Astrocyte of the cerebellum (primary cell): ENCODE measurements around the gene GPR6.

Source experiments
- DNase-seq: peaks from one replicate; pipeline ENCODE4 v3.0.0-alpha.2; 2011; ENCODE audit warnings: low read depth
- H3K4me3 ChIP-seq: 2 replicates; pipeline ENCODE4 v1.5.1; 2011; ENCODE audit warnings: mild to moderate bottlenecking, low read depth, low read length, moderate library complexity
- in situ Hi-C: cut with HindIII; loops from 2 replicates; pipeline ENCODE4 v1.10.0; 2017; ENCODE audit warnings: low sequenced_read_pairs
- TF ChIP-seq, protein P1 (sequence below): IDR thresholded peaks from 2 replicates; pipeline ENCODE4 v1.5.1; 2012; ENCODE audit warnings: low read length, low read depth, moderate library complexity, mild to moderate bottlenecking; ENCODE audit errors: missing control alignments

GPR6 gene

DNA sequence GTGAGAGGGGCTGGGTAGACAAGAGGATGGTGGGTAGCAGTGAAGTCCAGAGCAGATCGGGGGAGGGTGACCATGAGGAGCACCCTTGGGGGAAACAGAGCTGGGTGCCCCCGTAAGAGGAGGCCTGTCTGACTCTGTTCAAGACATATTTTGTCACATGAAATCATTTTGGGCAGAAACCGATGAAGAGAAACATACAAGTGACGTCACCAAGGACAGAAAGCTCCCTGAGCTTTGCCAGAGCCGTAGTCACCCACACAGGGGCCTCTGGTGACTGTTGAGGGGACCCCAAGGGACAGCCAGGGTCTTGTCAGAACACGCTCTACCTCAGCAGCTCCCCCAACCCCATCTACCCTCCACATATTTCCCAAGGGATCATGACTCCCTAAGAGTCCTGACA, 39.2 kb downstream of the GPR6 start:
- DNase-seq, result no peak
- in situ Hi-C loops, result no loop called here
- TF ChIP-seq, protein P1, sequence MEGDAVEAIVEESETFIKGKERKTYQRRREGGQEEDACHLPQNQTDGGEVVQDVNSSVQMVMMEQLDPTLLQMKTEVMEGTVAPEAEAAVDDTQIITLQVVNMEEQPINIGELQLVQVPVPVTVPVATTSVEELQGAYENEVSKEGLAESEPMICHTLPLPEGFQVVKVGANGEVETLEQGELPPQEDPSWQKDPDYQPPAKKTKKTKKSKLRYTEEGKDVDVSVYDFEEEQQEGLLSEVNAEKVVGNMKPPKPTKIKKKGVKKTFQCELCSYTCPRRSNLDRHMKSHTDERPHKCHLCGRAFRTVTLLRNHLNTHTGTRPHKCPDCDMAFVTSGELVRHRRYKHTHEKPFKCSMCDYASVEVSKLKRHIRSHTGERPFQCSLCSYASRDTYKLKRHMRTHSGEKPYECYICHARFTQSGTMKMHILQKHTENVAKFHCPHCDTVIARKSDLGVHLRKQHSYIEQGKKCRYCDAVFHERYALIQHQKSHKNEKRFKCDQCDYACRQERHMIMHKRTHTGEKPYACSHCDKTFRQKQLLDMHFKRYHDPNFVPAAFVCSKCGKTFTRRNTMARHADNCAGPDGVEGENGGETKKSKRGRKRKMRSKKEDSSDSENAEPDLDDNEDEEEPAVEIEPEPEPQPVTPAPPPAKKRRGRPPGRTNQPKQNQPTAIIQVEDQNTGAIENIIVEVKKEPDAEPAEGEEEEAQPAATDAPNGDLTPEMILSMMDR, result no peak
- no peak overlapping the region for H3K4me3 ChIP-seq

DNA sequence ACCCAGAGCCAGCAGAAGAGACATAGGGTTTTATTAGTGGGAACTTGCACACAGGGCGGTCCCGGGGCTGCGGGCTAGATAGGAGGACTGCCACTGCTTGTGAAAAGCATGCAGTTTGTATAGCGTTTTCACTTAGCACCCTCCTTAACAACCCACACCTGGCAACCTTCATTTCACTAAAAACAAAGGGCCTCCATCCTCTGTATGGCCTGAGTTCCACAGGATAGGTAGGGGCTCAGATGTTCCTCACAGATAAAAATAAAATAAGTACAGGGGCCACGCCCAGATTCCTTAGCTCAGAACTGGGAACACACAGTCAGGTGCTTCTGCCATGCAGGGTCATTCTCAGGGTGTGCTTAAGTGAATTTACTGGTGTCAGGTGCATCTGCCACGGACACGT, 39.8 kb downstream of the GPR6 start:
- TF ChIP-seq, protein P1, result no peak
- DNase-seq, result no peak
- H3K4me3 ChIP-seq, result no peak overlapping the region
- in situ Hi-C loops, result no loop called here

DNA sequence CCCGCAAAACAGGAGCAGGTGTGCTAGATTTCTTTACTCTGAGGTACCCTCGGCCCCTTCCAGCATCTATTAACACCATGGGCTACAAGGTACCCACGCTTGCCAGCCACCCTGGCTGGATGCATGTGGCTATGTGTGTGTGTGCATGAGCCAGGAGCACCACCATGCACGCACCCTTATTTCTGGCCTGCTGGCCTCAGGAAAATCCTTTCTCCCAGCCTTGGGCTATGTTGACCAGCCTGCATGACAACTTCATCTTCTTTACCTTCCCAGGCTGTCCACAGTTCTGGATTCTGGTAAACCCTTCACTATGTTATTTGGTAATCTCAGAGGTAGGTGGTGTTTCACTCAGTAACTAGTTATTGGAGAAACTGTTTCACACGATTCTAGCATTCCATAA, 40.4 kb downstream of the GPR6 start:
- H3K4me3 ChIP-seq, result no peak overlapping the region
- no peak for DNase-seq
- in situ Hi-C loops, result no loop called here
- TF ChIP-seq, protein P1, result no peak

DNA sequence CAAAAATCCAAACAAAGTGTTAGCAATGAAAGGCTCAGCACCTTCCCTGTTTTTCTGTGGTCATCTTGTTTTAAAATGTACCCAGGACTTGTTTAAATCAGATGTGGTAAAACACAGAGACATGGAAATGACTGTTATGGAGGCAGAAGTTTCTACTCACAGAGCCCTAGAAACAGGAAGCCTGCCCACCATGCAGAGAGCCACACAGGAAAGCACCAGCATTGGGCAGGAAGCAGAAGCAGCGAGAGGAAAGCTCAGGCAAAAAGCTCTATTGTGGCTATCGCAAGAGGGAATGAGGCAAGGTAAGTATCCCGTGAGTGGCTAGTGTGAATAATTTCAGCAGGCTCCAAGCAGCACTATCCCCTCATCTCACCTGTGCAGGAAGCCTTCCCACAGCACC, 42.8 kb downstream of the GPR6 start:
- no peak overlapping the region for H3K4me3 ChIP-seq
- DNase-seq, result no peak
- in situ Hi-C loops, result no loop called here
- TF ChIP-seq, protein P1, result no peak

DNA sequence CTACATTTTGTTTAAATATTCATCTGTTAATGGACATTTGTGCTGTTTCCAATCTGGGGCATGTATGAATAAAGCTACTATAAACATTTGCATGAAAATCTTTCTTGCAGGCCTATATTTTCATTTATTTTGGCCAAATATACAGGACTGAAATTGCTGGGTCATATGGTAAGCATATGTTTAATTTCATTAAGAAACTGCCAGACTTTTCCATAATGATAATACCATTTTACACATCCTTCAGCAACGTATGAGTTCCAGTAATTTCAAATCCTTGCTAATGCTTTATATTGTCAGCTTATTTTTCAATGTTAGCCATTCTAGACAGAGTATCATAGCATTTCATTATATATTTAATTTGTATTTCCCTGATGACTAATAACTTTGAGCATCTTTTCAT, 51.0 kb downstream of the GPR6 start:
- TF ChIP-seq, protein P1, result no peak

More for the DNA sequence above, 51.0 kb downstream of the GPR6 start:
- no peak for DNase-seq
- in situ Hi-C loops, result no loop called here
- H3K4me3 ChIP-seq, result no peak overlapping the region
